ENCODE measurements around the gene TMEM247. TPM values are rescaled to one million over a fixed set of nuclear protein-coding genes. Genes with fewer than 3 reads are reported as not detected.

Gene TMEM247
- total RNA-seq, 4 donors from 2014 or later: not detected

DNA sequence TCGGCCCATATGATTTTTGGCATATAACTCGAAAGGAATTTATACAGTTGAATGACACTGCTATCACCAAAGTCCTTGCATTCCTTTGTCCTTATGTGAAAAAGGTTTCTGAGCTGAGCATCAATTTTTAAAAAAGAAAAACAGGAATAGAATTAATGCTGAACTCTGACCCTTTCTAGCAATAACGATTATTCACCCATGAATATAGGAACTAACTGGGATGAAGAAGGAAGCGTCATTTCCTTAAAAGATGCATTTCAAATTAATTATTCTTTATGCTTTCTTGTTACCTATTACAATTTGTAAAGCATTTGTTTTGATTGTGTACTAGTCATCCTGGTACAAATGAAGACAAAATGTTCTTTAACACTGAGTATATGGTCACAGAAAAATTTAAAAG, 19.3 kb downstream of the TMEM247 start:
- Histone ChIP-seq H3K4me1 (peaks cover 4 to 16% (median 4%) of the 10 kb centered on the region in 3 donors), H3K27ac (no peak overlapping the region), H3K36me3 (no peaks in the 10 kb centered on the region), H3K4me3 (no peak overlapping the region), H3K9me3 (no peaks in the 10 kb centered on the region), H3K27me3 (peaks cover 0 to 18% (median 0%) of the 10 kb centered on the region in 4 donors)
- no peak for DNase-seq
- intact Hi-C loops (cut with DNase I): no loop called here
- 74 to 84% methylated on average over 4 of the region's 4 CpGs for WGBS, 2 donors
- TF ChIP-seq, protein P1, sequence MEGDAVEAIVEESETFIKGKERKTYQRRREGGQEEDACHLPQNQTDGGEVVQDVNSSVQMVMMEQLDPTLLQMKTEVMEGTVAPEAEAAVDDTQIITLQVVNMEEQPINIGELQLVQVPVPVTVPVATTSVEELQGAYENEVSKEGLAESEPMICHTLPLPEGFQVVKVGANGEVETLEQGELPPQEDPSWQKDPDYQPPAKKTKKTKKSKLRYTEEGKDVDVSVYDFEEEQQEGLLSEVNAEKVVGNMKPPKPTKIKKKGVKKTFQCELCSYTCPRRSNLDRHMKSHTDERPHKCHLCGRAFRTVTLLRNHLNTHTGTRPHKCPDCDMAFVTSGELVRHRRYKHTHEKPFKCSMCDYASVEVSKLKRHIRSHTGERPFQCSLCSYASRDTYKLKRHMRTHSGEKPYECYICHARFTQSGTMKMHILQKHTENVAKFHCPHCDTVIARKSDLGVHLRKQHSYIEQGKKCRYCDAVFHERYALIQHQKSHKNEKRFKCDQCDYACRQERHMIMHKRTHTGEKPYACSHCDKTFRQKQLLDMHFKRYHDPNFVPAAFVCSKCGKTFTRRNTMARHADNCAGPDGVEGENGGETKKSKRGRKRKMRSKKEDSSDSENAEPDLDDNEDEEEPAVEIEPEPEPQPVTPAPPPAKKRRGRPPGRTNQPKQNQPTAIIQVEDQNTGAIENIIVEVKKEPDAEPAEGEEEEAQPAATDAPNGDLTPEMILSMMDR (IDR thresholded peaks at IDR 0.05): no peak
- no peak for TF ChIP-seq POLR2A (IDR thresholded peaks at IDR 0.05)

DNA sequence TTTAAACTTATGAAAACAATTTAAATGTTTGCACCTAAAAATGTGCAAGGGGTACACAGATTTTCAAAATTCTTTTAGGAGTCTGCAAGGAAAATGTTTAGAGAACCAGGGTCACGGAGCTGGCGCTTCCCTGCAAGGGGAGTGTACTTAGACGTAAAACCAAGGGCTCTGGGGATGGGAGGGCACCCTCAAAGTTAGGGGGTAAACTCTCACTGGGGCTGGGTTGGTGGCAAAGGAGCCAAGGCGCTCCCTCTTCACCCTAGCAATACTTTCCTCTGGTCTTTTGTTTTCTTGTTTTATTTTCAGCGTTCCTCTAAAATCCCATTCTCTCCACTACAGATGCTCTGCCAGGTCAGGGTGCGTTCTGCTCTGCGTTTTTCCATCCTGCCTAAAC, 20.0 kb downstream of the TMEM247 start:
- TF ChIP-seq, protein P1 (IDR thresholded peaks at IDR 0.05): no peak
- TF ChIP-seq POLR2A (IDR thresholded peaks at IDR 0.05): no peak
- Histone ChIP-seq H3K4me1 (peaks cover 4 to 15% (median 4%) of the 10 kb centered on the region in 3 donors), H3K9me3 (no peaks in the 10 kb centered on the region), H3K27ac (peak overlapping the region; percentile 63 to 89 (median 77)), H3K27me3 (peaks cover 0 to 18% (median 0%) of the 10 kb centered on the region in 4 donors), H3K36me3 (no peaks in the 10 kb centered on the region), H3K4me3 (peak overlapping the region; percentile 40 to 68 (median 47))
- DNase-seq: no peak
- intact Hi-C loops (cut with DNase I): no loop called here
- WGBS, 2 donors: 3 to 27% methylated on average over 7 of the region's 7 CpGs

DNA sequence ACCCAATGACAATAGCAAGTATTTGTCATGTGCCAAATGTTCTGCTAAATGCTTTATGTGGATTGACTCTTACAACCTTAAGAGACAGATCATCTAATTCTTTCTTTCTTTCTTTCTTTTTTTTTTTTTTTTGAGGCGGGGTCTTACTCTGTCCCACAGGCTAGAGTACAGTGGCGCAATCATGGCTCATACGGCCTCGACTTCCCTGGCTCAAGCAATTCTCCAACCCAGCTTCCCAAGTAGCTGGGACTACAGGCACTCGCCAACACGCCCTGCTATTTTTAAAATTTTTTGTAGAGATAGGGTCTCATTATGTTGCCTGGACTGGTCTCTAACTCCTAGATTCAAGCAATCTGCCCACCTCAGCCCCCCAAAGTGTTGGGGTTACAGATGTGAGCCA, 21.4 kb downstream of the TMEM247 start:
- Histone ChIP-seq H3K4me3 (no peak overlapping the region), H3K27ac (no peak overlapping the region), H3K4me1 (peaks cover 4 to 15% (median 4%) of the 10 kb centered on the region in 3 donors), H3K27me3 (peaks cover 0 to 18% (median 0%) of the 10 kb centered on the region in 4 donors), H3K9me3 (no peaks in the 10 kb centered on the region), H3K36me3 (no peaks in the 10 kb centered on the region)
- no peak for TF ChIP-seq POLR2A (IDR thresholded peaks at IDR 0.05)
- DNase-seq: no peak
- intact Hi-C loops (cut with DNase I): no loop called here
- WGBS, 2 donors: 78 to 88% methylated on average over 6 of the region's 6 CpGs

DNA sequence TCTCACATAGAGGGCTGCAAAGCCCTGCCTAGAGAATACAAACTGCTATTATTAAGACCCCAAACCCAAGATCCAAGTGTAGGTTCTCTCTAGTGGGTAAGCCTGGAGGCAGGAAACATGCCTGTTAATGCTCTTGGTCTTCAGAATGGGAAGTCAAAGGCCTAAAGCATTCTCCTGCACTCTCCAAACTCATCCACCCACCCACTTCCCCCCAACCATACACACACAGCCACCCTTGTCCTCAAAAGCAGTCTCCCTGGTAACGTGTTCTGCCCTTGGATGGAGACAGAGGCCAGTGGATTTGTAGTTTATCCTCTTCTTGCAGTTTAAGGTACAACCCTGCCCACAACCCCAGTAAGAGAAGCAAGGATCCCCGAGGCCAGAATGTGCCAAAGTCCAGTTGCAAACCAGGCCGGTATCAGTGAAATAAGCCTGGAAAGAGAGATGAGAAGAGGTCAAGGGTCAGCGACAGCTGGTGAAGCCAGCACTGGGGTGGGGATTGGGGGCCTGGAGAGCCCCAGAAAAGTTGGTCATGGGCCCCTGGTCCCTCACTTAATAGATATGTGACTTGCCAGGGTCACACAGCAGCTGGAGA, 23.0 kb downstream of the TMEM247 start:
- intact Hi-C loops (cut with DNase I): no loop called here
- Histone ChIP-seq H3K27ac (no peak overlapping the region), H3K36me3 (no peaks in the 10 kb centered on the region), H3K4me1 (peaks cover 4 to 15% (median 4%) of the 10 kb centered on the region in 3 donors), H3K27me3 (peaks cover 0 to 13% (median 0%) of the 10 kb centered on the region in 4 donors), H3K9me3 (no peaks in the 10 kb centered on the region), H3K4me3 (no peak overlapping the region)
- WGBS, 2 donors: 58 to 87% methylated on average over 2 to 4 of the region's 4 CpGs
- no peak for DNase-seq
- no peak for TF ChIP-seq POLR2A (IDR thresholded peaks at IDR 0.05)
- TF ChIP-seq, protein P1 (IDR thresholded peaks at IDR 0.05): no peak

DNA sequence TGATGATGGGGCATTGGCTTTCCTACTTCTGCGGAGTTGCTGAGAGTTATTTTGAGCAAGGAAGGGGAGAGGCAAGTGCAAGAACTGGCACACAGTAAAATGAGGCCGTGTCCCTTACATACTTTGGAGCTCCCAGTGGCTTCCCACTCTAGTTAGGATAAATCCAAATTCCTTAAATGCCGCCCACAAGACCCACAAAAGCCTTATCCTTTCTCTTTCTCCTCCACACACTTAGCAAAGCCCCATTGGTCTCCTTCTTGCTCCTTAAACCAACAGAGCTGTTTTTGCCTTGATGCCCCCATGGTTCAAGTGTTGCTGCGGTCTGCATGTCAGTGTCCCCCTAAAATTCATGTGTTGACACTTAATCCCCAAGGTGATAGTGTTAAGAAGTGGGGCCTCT, 24.3 kb downstream of the TMEM247 start:
- H3K4me3 ChIP-seq: no peak overlapping the region
- DNase-seq: no peak
- no peak for TF ChIP-seq POLR2A (IDR thresholded peaks at IDR 0.05)
- TF ChIP-seq, protein P1 (IDR thresholded peaks at IDR 0.05): no peak
- H3K36me3 ChIP-seq: no peaks in the 10 kb centered on the region
- H3K9me3 ChIP-seq: no peaks in the 10 kb centered on the region
- 83 to 88% methylated on average over 4 of the region's 4 CpGs for WGBS, 2 donors
- intact Hi-C loops (cut with DNase I): no loop called here
- H3K27me3 ChIP-seq: peaks cover 0 to under 1% (median 0%) of the 10 kb centered on the region in 4 donors
- H3K4me1 ChIP-seq: peaks cover 4 to 15% (median 4%) of the 10 kb centered on the region in 3 donors
- H3K27ac ChIP-seq: no peak overlapping the region
